H4 (cell line): Measurements from ENCODE around the gene KIF2A. TPM values are rescaled to one million over a fixed set of nuclear protein-coding genes. Genes with fewer than 3 reads are reported as not detected.

ENCODE experiments used
- DNase-seq: peaks from one replicate; pipeline ENCODE4 v3.0.0-alpha.2; 2015; ENCODE audit warnings: low spot score
- total RNA-seq: library from RNA; depleted of rRNA; stranded (reverse); fragments of >200 nt; shearing (Covaris generic); gene quantifications from 2 replicates; pipeline ENCODE4 v1.2.3, GENCODE V29; 2014

The KIF2A gene
- total RNA-seq, 1 experiment from 2014 or later: 41.3 TPM

DNA sequence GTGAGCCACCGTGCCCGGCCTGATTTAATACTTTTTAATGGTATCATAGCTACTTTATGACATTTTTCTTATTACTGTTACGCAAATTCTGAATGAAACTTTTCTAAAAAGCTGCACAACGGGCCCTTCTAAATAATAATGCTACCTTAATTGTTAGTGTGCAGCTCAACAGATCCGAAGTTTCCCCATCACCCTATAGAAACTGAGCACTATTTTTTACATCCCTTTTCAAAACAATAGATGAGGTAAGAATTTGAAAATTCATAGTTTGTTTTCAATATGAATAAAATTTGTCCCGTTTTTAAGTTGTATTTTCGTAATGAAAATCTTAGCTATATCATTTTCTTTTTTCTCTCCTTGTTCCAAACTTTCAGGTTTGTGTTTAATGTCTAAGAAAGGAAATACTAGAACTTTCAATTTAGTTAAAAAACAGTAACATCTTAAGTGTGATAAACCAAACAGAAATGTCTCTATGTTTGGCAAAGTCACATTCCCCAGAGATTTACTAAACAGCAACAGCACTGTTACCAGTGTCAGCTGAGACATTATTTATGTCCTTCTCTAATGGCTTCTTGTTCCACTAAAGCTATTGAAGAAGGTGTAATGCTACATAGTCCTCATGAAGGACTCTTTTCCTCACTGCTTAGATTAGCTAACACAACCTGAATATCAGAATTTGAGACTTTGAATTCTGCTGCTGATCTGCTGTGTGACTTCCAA lies 22.9 kb downstream of the KIF2A start:
- no peak for DNase-seq

DNA sequence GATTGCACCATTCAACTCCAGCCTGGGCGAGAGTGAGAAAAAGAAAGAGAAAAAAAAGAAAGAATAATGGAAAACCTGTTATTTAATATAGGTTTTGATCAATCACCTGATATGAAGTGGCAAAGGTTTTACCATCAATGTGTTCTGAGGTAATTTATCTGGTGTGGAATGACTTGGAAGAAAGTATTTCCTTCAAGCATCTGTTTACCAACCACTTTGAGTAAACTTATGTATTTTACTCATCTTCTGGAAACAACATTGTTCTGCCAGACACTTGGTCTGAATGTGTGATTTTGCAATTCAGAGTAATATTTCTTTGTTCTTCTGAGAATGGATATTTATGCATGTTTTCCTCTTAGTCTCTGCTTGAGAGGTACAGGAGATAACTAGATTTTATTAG lies 24.3 kb downstream of the KIF2A start:
- no peak for DNase-seq

DNA sequence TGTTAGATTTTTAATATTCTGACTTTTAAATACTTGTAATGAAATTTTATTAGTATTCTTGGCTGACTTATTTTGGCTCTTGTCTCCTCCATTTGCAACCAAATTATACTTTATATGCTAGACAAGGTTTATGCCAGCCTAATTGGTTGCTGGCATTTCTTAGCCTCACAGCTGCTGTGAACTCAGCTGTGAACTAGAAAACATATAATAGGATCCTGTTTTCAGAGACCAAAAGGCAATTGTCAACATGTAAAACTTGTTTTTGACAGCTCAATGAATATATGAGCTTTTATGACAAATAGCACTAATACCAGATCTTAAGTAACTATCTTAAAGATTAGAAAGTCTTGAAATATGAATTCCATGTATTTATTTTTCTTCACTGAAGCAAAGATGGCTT lies 25.9 kb downstream of the KIF2A start:
- no peak for DNase-seq

GRCh38 chr5:62333250-62333794 lies 27.3 kb downstream of the KIF2A start:
- no peak for DNase-seq

- DNase-seq: no peak
Measured at GRCh38 chr5:62334082-62334481, 28.1 kb downstream of the KIF2A start.

DNA sequence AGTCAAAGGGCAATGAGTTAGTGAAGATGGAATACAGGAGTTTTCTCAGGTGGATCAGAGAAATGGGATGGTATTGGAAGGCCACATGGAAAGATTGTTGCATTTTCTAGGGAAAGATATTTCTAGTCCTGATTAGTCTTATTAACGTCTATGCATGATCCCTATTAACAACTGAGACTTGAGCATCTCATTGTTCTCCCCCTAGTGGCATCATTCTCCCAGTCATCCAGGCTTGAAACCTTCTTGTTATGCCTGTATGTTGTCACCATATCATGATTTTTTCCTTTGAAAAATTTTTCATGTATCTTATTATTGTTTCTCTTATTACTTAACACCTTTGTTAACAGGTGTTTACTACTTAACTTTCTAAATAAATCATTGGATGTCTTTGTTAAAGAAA lies 34.4 kb downstream of the KIF2A start:
- DNase-seq: no peak

GRCh38 chr5:62340979-62341378 lies 35.0 kb downstream of the KIF2A start:
- no peak for DNase-seq

- no peak for DNase-seq
Measured at GRCh38 chr5:62341783-62342475, 35.9 kb downstream of the KIF2A start.

GRCh38 chr5:62342476-62342837 lies 36.5 kb downstream of the KIF2A start:
- no peak for DNase-seq

DNA sequence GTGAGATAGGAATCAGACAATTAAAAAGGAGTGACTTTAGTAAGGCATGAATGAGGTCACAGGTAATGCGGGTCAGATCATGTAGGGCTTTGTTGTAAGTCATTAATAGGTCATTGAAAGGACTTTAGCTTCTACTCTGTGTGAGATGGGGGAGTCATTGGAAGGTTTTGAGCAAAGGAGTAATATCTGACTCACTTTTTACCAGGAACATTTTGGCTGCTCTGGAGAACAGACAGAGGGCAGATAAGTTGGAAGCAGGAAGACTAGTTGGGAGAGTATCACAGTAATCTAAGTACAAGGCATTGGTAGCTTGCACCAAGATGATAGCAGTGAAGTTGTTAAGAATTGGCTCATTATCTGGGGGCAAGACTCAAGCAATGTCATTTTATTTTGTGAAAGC lies 37.4 kb downstream of the KIF2A start:
- DNase-seq: no peak

GRCh38 chr5:62346748-62347147 lies 40.7 kb downstream of the KIF2A start:
- DNase-seq: no peak

- DNase-seq: no peak
Measured at GRCh38 chr5:62347928-62348327, 41.9 kb downstream of the KIF2A start.

DNA sequence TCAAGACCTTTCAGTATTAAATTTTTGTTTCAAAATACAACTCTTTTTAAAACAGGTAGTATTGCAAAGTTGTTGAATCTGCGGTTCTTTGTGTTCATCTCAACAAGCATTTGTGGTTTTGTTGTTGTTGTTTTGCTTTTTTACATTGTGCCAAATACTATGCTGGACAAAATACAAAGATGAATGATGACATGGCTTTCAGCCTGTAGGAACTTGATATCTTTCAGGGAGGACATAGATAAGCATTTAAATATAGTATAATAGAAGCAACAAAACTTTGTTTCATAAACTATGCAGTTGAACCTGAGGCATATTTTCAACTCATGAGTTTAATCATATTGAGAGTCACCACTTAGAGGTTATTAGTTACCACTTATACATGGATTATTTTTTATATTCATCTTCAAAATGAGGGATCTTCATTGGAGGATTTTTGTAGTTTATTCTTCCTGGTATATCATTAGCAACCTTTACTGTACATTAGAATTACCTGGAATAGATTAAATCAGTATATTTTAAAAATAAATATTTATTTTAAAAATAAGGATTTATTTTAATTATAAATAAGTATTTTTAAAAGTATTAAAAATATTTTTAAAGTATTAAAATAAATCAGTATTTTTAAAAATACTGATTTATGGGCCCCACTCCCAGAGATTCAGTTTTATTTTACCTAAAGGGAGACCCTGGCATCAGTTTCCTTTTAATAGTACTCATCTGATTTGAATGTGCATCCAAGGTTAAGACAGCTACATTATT lies 42.9 kb downstream of the KIF2A start:
- DNase-seq: no peak

GRCh38 chr5:62354028-62354874 lies 48.2 kb downstream of the KIF2A start:
- peak; percentile 37 for DNase-seq

DNA sequence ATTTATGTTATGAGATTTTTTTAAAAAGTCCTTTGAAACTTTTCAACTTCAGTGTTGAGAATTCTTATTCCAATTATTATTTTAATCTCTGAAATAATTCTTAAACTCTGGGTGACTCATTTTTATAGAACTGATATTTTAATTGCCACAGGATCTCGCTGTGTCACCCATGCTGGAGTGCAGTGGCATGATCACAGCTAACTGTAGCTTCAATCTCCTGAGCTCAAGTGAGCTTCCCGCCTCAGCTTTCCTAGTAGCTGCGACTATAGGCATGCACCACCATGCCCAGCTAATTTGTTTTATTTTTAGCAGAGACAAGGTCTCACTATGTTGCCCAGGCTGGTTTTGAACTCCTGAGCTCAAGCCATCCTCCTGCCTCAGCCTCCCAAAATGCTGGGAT lies 56.7 kb downstream of the KIF2A start:
- DNase-seq: no peak

GRCh38 chr5:62369039-62369438 lies 63.0 kb downstream of the KIF2A start:
- no peak for DNase-seq

DNA sequence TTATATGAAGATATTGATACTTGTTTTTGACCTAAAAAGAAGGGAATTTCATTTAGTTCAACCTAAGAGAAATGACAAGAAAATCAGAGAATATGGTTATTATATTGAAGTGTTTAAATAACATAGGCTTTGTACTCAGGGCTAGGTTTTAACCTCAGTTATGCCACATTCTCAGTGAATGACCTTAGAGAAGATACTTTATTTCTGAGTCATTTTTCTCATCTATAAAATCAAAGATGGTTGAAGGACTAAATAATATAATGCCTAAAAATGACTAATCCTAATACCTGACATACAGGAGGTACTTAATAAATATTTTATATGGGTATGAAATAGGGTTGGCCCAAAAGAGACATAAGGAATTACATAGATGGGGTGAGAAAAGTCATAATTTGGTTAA lies 65.4 kb downstream of the KIF2A start:
- no peak for DNase-seq

GRCh38 chr5:62372600-62372999 lies 66.6 kb downstream of the KIF2A start:
- DNase-seq: no peak

DNA sequence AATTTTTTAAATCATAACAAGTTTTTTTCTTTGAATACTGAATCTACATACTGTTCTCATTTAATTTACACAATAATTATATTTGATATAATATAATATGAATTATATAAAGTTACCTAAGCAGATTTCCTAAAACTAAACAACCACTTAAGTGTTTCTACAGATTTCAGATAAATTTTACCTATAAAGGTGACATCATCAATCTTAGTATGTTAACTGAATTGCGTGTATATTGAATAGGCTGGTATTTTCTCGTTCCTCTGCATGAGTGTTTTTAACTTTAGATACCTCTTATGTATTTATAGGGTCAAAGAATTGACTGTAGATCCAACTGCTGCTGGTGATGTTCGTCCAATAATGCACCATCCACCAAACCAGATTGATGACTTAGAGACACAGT lies 67.4 kb downstream of the KIF2A start:
- no peak for DNase-seq

GRCh38 chr5:62374090-62374489 lies 68.1 kb downstream of the KIF2A start:
- no peak for DNase-seq

GRCh38 chr5:62375627-62376026 lies 69.6 kb downstream of the KIF2A start:
- DNase-seq: no peak

GRCh38 chr5:62376064-62376463 lies 70.1 kb downstream of the KIF2A start:
- DNase-seq: peak; percentile 47
